Measurements from ENCODE around the gene OTOA.
"Not testable (repeated sequence)": the region's sequence is repeated elsewhere in the genome, so short reads cannot be mapped to it uniquely, and the experiment has no call there.

Gene OTOA

DNA sequence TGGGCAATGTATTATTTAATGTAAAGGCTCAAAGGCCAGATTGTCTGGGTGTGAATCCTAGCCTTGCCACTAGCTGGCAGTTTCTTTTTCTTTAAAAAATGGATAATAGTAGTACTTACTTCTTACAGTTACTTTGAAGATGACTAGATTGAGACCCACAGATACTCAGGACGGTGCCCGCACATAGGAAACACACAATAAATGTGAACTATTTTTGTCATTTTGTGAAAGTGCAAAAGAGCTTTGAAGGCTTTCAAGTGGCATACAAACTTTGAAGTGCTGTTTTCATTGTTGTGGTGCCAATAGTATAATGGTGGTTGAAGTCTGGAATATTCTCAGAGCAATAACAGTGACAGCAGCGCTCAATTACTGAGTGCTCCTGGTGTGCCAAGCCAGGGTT lies 63.6 kb downstream of the OTOA start:
- DNase-seq, result no peak

DNA sequence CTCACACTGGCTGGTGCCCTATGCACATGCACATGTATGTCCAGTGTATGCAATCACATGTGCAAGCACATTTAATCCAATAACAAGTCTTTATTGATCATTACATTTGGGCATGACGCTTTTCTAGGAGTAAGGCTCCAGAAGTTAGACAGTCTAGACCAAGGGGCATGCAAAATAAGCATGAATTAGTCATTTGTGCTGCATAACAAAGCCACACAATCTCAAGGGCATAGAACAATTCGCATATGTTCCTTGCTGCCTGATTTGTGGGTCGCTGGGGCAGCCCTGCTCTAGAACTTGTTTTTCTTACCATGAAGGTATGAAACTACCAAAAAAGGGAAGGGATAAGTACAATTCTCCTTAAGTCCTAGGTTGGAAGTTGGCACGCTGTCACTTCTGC lies 67.5 kb downstream of the OTOA start:
- not testable (repeated sequence) for DNase-seq

DNA sequence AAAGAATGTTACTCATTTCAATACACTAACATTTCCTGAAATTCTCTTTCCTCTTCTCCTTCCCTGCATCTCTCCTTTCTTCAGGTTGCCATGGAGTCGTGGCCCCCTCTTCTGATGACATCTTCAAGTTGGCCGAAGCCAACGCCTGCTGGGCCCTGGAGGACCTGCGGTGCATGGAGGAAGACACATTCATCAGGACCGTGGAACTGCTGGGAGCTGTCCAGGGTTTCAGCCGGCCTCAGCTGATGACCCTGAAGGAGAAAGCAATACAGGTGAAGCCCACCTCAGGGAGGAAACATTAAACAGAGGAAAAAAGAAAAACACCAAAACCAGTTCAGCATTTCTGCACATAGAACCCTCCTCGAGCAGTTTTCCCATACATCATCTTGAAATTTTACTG lies 76.9 kb downstream of the OTOA start:
- DNase-seq, result not testable (repeated sequence)

DNA sequence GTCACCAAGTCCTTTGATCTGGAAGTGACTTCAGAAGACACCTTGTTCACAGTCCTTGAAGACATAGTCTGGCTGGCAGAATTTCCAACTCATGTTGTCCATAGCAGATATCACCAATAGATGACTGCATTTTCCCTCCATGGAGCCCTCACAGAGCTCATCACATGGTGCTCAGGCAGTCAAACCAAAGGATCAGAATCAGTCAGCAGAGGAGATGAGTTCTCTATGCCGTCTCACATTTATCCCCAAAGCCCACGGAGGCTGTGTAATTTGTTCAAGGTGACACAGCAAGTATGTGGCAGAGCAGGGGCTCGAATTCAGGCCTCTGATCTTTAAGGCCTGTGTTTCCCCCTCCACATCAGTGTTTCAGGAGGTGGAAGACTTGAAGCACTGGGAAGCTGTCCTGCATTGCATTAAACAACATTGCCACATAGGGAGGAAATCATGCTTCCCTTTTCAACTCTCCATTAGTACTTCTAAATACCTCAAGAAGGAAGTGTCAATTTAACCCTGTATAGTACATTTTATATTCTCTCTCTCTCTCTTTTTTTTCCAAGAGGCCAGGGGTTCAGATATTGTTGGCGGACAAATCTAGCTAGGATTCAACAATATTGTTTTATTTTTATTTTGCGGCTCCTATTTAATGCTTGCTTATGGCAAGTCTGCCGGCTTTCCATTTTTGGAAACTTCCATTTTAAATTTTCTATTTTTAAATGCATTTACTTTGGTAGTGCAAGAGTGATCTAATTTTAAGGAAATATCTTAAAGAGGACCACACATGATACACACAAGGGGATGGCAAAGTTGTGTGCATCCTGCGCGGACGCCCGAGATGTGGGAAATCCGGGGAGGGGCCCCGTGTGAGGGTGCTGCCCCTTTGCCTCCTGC lies 92.7 kb downstream of the OTOA start:
- DNase-seq, result not testable (repeated sequence)

DNA sequence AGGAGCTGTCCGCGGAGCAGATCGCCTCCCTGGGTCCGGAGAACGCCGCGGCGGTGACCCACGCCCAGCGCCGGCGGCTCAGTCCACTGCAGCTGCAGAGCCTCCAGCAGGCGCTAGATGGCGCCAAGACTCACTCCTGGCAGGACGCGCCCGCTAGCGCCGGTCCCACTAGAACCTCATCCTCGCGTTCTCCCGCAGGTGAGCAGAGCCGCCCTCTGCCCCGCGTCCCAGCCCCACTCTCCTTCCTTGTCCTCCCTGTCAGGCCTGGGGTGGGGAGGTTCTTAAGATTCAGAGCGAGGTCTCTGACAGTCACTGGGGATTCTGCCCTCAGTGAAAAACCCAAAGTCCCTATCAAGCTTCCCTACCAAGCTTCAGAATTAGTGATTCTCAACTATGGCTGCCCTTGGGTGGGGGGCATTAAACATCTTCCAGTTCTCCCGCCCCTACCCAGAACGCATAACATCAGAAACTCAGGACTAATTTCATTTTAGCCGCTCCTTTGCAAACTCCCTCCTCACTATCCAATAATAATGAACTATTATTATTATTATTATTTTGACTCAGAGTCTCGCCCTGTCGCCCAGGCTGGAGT lies 93.4 kb downstream of the OTOA start:
- not testable (repeated sequence) for DNase-seq

DNA sequence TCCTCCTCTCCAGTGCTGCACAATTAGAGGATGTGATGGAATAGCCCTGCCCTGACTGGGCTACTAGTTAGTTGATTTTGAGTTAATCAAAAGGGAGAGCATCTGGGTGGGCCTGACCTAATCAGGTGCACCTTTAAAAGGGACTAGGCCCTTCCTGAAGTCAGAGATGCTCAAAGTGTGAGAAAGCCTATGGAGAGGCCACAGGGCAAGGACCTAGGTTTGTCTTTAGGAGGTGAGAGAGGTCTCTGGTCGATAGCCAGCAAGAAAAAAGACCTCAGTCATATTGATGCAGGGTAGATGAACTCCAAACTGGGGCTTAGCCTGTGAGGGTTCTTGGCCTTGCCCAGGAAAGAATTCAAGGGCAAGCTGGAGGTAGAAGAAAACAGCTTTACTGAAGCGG lies 104.5 kb downstream of the OTOA start:
- DNase-seq, result not testable (repeated sequence)

DNA sequence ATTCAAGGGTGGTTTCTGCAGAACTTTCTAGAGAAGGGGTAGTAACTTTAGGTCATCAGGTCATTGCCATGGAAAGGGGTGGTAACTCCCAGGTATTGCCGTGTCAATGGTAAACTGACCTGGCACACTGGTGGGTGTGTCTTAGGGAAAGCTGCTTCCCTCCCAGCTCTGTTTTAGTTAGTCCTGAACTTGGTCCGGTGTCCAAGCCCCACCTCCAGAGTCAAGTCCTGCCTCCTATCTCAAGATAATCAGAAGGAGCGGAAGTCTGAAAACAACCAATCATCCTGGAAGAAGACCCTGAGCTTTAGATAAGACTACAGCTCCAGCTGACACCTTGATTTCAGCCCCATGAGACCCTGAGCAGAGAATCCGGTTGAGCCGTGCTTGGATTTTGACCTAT lies 105.0 kb downstream of the OTOA start:
- DNase-seq, result not testable (repeated sequence)

DNA sequence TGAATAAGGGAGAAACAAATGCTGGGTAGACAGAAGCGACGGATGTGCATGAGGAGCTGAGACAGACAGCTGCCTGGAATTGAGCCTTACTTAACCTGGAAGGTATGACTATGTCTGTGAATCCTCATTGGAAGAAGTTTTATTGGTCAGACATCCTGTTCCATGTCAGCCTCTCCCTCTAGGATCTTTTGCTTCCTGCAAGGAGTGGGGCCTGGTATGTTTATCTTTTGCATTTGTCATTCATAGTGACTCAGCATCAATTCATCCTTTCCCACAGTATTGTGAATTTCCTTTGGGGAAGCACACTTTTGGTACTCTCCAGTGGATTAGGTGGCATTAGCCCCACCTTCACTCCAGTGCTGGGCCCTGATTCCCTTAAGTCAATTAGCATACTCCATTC lies 105.5 kb downstream of the OTOA start:
- DNase-seq, result not testable (repeated sequence)

DNA sequence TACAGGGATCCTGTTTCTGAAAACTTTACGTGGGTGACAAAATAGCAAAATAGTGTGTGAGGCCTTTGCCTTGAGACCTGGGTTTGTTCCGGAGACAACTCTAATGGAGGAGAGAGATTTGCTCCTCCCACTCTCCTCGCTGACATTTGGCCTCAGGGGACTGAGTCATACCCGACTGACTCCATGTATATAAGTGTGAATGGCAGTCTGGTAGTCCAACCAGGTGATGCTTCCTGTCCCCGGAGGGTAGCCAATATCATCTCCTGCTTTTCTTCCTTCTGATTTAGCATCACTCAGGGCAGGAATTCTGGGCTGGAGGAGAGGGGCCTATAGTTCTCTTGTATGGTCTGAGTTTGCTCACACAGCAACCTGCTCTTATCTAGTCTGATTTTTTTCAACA lies 106.8 kb downstream of the OTOA start:
- not testable (repeated sequence) for DNase-seq

DNA sequence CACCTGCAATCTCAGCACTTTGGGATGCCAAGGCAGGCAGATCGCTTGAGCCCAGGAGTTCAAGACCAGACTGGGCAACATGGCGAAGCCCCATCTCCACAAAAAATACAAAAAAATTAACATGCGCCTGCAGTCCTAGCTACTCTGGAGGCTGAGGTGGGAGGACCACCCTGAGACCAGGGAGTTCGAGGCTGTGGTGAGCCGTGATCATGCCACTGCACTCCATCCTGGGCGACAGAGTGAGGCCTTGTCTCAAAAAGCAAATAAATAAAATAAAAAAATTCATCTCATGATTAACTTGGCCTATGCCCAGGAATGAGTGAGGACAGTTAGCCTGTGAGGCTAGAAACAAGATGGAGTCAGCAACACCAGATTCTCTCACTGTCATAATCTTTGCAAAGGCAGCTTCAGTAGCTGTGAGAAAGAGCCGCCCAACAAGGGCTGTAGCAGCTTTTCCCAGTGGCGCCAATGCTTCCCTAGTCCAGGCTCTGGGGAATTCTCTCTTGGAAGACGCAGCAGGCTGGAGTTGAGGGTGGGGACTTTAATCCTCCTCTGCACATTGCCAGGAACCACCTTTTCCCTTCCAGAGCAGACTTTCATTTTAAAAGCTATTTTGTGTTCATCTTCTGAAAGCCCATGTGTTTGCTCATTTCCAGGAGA lies 108.9 kb downstream of the OTOA start:
- DNase-seq, result not testable (repeated sequence)

DNA sequence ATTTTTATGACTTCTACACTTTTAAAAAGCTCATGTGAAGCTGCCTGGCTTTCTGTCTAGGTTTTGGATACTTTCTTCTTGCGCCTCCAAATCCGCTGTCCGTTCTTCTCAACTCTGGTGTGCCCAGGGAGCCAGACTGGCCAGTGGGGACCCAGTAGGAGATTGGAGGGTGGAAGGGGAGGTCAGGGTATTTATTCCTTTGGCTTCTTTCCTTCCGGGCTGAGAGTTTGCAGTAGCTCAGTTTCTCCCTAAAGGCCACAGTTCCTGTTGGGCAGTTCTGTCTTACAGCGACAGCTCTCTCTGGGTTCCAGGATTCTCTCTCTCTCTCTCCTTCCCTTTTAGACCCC lies 109.4 kb downstream of the OTOA start:
- not testable (repeated sequence) for DNase-seq

DNA sequence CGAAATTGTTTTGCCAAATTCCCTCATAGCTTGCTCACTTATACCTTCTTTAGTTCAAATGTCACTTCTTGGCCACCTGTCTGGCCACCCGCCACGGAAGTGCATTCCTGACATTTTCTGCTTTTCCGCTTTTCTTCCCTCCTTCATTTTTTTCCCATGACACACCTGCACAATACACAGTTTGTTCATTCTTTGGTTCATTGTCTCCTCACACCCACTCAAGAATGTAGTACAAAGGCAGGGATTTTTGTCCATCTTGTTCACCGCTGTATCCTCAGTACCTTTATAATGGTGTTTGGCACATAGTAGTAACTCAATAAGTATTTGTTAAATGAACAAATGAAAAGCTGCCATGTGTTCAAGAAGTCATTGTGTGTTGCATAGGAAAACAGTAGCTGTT lies 116.8 kb downstream of the OTOA start:
- DNase-seq, result not testable (repeated sequence)

DNA sequence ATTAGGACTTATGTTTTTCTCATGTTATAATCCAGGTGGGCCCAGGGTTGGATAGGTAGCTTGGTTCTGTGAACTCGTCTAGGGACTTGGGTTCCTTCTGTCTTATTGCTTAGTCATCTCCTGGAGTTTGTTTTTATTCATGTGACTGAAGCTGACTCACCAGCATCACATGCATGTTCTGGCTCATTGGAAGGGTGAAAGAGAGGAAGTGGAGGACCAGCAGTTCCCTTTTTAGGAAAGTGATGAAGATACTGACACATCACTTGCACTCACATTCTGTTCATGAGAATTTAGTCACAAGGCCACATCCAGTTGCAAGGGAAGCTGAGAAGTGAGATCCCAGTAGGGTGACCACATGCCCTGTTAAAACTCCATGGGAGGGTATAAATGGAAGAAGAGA lies 126.7 kb downstream of the OTOA start:
- DNase-seq, result not testable (repeated sequence)

DNA sequence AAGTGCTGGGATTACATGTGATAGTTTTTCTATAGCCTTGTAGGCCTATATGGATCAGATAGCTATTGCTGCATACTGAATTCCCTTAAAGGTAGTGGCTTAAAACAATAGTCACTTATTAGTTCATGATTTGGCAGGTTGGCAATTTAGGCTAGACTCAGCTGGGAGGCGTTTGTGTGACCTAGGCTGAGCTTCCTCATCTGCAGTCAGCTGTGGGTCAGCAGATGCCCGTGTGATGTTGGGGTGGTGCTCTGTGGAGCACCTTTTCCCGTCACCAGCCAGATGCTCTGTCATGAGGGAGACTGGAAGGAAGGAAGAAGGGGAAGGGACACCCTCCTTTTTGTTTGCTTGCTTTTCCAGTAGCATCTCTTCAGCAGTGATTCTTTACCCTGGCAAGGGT lies 129.5 kb downstream of the OTOA start:
- not testable (repeated sequence) for DNase-seq

DNA sequence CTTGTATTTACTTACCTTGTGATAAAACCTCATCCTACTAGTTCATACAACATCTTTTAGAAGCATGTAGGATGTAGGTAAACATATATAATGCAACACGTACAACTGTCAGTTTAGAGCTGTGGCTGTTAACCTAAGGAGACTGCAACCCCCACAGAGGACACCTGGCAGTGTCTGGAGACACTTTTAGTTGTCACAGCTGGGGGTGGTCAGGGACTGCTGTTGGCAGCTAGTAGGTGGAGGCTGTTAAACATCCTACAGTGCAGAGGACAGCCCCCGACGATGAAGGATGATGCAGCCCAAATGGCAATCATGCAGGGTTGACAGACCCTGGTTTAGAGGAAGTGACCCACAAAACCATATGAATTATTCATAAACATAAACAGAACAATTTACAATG lies 134.8 kb downstream of the OTOA start:
- DNase-seq, result not testable (repeated sequence)

DNA sequence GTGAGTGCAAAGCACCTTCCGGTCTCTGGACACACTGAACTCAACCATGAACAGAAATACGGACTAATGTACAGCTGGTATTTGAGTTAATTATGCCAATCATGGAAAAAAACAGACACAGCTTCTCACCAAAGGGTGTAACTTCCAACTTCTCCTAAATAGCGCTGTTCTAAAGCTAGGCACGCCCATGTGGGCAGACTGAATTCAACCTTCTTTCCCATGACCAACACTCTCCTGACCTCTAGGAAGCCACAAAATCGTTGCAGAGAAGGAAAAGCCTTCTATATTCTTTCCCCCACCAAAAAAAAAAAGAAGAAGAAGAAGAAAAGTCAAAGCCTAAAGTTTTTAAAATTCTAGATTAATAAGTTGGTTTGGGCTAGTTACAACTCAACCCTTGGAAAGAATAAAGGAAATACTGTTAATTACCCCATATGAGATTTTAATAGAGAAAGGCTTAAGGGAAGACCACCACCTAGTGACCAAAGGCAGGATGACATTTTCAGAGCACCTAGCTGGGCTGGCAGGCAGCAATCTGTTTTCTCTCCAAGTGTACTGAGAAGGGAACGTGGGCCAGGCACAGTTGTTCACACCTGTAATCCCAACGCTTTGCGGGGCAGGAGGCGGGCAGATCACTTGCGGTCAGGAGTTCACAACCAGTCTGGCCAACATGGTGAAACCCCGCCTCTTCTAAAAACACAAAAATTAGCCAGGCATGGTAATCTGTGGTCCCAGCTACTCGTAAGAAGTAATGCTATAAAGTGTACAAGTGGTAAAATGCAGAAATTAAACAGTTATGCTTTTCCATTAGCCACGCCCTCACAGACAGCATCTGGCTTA lies 138.0 kb downstream of the OTOA start:
- DNase-seq, result not testable (repeated sequence)

DNA sequence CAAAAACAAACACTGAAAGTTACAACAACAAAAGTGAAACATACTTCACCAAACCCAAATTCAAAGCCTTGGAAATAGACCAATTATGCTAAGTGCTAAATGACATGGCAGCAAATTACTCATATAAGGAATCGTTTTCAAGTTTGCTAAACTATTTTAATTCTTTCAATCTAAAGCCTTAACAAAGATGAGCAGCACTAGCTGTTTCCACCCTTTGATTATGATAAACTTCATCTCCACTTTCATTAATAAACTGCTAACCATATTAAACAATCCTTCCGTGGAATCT lies 138.6 kb downstream of the OTOA start:
- not testable (repeated sequence) for DNase-seq
